H9 (cell line): ENCODE results near the gene ACTR2. TPM values are rescaled to one million over a fixed set of nuclear protein-coding genes. Genes with fewer than 3 reads are reported as not detected.

Experiments used
- DNase-seq: peaks from one replicate; pipeline ENCODE4 v3.0.0-alpha.2; 2017
- H2AFZ ChIP-seq: one replicate; pipeline ENCODE4 v1.6.1; 2013; ENCODE audit warnings: mild to moderate bottlenecking, low read length, control low read depth, moderate library complexity
- H2AK5ac ChIP-seq: 2 replicates; pipeline ENCODE4 v1.6.1; 2013; ENCODE audit warnings: low read length, control low read depth, mixed read lengths; ENCODE audit not compliant: insufficient read length
- H2BK120ac ChIP-seq: one replicate; pipeline ENCODE4 v1.6.1; 2013; ENCODE audit warnings: low read depth, mild to moderate bottlenecking, low read length, control low read depth, inconsistent platforms; ENCODE audit not compliant: poor library complexity, severe bottlenecking
- H2BK12ac ChIP-seq: 2 replicates; pipeline ENCODE4 v1.6.1; 2013; ENCODE audit warnings: low read length, control low read depth, mixed read lengths, low read depth; ENCODE audit not compliant: insufficient read length
- H2BK15ac ChIP-seq: 2 replicates; pipeline ENCODE4 v1.6.1; 2013; ENCODE audit warnings: low read depth, low read length, control low read depth
- H2BK20ac ChIP-seq: one replicate; pipeline ENCODE4 v1.6.1; 2013; ENCODE audit warnings: low read depth, mild to moderate bottlenecking, low read length, control low read depth, inconsistent platforms; ENCODE audit not compliant: poor library complexity, severe bottlenecking
- H2BK5ac ChIP-seq: 2 replicates; pipeline ENCODE4 v1.6.1; 2013; ENCODE audit warnings: low read length, control low read depth, mixed read lengths; ENCODE audit not compliant: insufficient read length
- H3K14ac ChIP-seq: 2 replicates; pipeline ENCODE4 v1.6.1; 2013; ENCODE audit warnings: low read length, control low read depth; ENCODE audit not compliant: insufficient read depth
- H3K18ac ChIP-seq: 2 replicates; pipeline ENCODE4 v1.6.1; 2013; ENCODE audit warnings: low read depth, mild to moderate bottlenecking, mixed read lengths, low read length, control low read depth; ENCODE audit not compliant: insufficient read length
- H3K23ac ChIP-seq: 2 replicates; pipeline ENCODE4 v1.6.1; 2013; ENCODE audit warnings: low read length, control low read depth, mixed read lengths, low read depth; ENCODE audit not compliant: insufficient read length
- H3K23me2 ChIP-seq: 2 replicates; pipeline ENCODE4 v1.6.1; 2013; ENCODE audit warnings: low read depth, mild to moderate bottlenecking, mixed read lengths, low read length, control low read depth; ENCODE audit not compliant: insufficient read length, poor library complexity, severe bottlenecking
- H3K27ac ChIP-seq: 2 replicates; pipeline ENCODE4 v1.5.1; 2013; ENCODE audit warnings: low read length, control low read depth, mixed read lengths, low read depth; ENCODE audit not compliant: insufficient read length
- H3K27me3 ChIP-seq: 2 replicates; pipeline ENCODE4 v1.6.1; 2013; ENCODE audit warnings: low read length, control low read depth, inconsistent platforms; ENCODE audit not compliant: insufficient read depth
- H3K4ac ChIP-seq: 2 replicates; pipeline ENCODE4 v1.6.1; 2013; ENCODE audit warnings: low read depth, mild to moderate bottlenecking, control low read depth, inconsistent platforms, low read length, moderate library complexity
- H3K4me1 ChIP-seq: 2 replicates; pipeline ENCODE4 v1.6.1; 2013; ENCODE audit warnings: low read length, control low read depth, inconsistent platforms; ENCODE audit not compliant: insufficient read depth
- H3K4me2 ChIP-seq: 2 replicates; pipeline ENCODE4 v1.6.1; 2013; ENCODE audit warnings: low read length, control low read depth, mixed read lengths; ENCODE audit not compliant: insufficient read length, insufficient read depth
- H3K56ac ChIP-seq: 2 replicates; pipeline ENCODE4 v1.6.1; 2013; ENCODE audit warnings: low read depth, mild to moderate bottlenecking, mixed read lengths, low read length, control low read depth; ENCODE audit not compliant: insufficient read length
- H3K79me1 ChIP-seq: 2 replicates; pipeline ENCODE4 v1.6.1; 2013; ENCODE audit warnings: low read depth, mild to moderate bottlenecking, moderate library complexity, low read length, control low read depth, inconsistent platforms; ENCODE audit not compliant: insufficient read depth, poor library complexity, severe bottlenecking
- H3K79me2 ChIP-seq: 2 replicates; pipeline ENCODE4 v1.6.1; 2013; ENCODE audit warnings: low read length, control low read depth, inconsistent platforms; ENCODE audit not compliant: insufficient read depth
- H3K9ac ChIP-seq: 2 replicates; pipeline ENCODE4 v1.6.1; 2013; ENCODE audit warnings: low read length, control low read depth, mixed read lengths; ENCODE audit not compliant: insufficient read length; ENCODE audit errors: extremely low read depth
- H3K9me3 ChIP-seq: one replicate; pipeline ENCODE4 v1.6.1; 2013; ENCODE audit warnings: low read depth, low read length, inconsistent platforms; ENCODE audit not compliant: control insufficient read depth
- H3T11ph ChIP-seq: one replicate; pipeline ENCODE4 v1.6.1; 2013; ENCODE audit warnings: mild to moderate bottlenecking, low read length, control low read depth, inconsistent platforms
- H4K20me1 ChIP-seq: one replicate; pipeline ENCODE4 v1.6.1; 2013; ENCODE audit not compliant: control insufficient read depth, insufficient read length, insufficient read depth
- H4K5ac ChIP-seq: 2 replicates; pipeline ENCODE4 v1.6.1; 2013; ENCODE audit warnings: low read depth, mild to moderate bottlenecking, mixed read lengths, low read length, control low read depth; ENCODE audit not compliant: insufficient read length
- H4K8ac ChIP-seq: replicated peaks from 2 replicates; pipeline ENCODE4 v1.6.1; 2013; ENCODE audit warnings: low read length, control low read depth, mixed read lengths, low read depth; ENCODE audit not compliant: insufficient read length
- H4K91ac ChIP-seq: 2 replicates; pipeline ENCODE4 v1.6.1; 2013; ENCODE audit warnings: low read depth, mild to moderate bottlenecking, moderate library complexity, mixed read lengths, low read length, control low read depth; ENCODE audit not compliant: insufficient read length
- H3K27ac Mint-ChIP-seq, 3 experiments: 2 replicates in 2 of 3; 3 replicates in 1 of 3; pipeline ENCODE4 v1.8.0; 2020 to 2021; ENCODE audit warnings: mixed read lengths in 3 of 3, mild to moderate bottlenecking in 1 of 3, moderate library complexity in 1 of 3
- H3K27me3 Mint-ChIP-seq: 2 replicates; pipeline ENCODE4 v1.8.0; 2021; ENCODE audit warnings: low read depth, mild to moderate bottlenecking, moderate library complexity, mixed read lengths
- H3K36me3 Mint-ChIP-seq, 3 experiments: 2 replicates in 2 of 3; 3 replicates in 1 of 3; pipeline ENCODE4 v1.8.0; 2020 to 2021; ENCODE audit warnings: low read depth in 3 of 3, mixed read lengths in 3 of 3; ENCODE audit not compliant: insufficient read depth in 1 of 3
- H3K4me1 Mint-ChIP-seq, 2 experiments: 2 replicates each; pipeline ENCODE4 v1.8.0; 2020; ENCODE audit warnings: mixed read lengths in 2 of 2
- H3K4me3 Mint-ChIP-seq, 2 experiments: 2 replicates in 1 of 2; 3 replicates in 1 of 2; pipeline ENCODE4 v1.8.0; 2020 to 2021; ENCODE audit warnings: mild to moderate bottlenecking in 2 of 2, mixed read lengths in 2 of 2, moderate library complexity in 1 of 2
- H3K9me3 Mint-ChIP-seq, 2 experiments: 2 replicates in 1 of 2; 3 replicates in 1 of 2; pipeline ENCODE4 v1.8.0; 2020; ENCODE audit warnings: mild to moderate bottlenecking in 2 of 2, mixed read lengths in 2 of 2, moderate library complexity in 1 of 2
- WGBS: extraction: QIAGEN DNeasy Blood & Tissue Kit; methylation state at CpG from one replicate; pipeline ENCODE4 v1.1.7; 2013; ENCODE audit warnings: missing lambda C conversion rate, low lambda C conversion rate, mixed read lengths; ENCODE audit not compliant: insufficient read length; ENCODE audit errors: extremely low coverage; 5-methylcytosine and 5-hydroxymethylcytosine counted together
- total RNA-seq: library from RNA; stranded (reverse); gene quantifications from 2 replicates; pipeline ENCODE4 v1.2.1, GENCODE V29; 2021
- TF ChIP-seq, protein P1 (sequence below): fragments of 200-600 bp; sonication (generic); conservative IDR thresholded peaks from 3 replicates; pipeline ENCODE4 v1.8.0; 2021; ENCODE audit warnings: antibody characterized with exemption, mild to moderate bottlenecking

The ACTR2 gene
- total RNA-seq, 1 experiment from 2014 or later: 176 TPM

- Histone ChIP-seq H3K27ac (no peak overlapping the region), H3K4me2 (no peak overlapping the region)
- no peak overlapping the region for H3K4me3 Mint-ChIP-seq
Measured at GRCh38 chr2:65231121-65231520, 3.5 kb downstream of the ACTR2 start.

More at GRCh38 chr2:65231121-65231520, 3.5 kb downstream of the ACTR2 start:
- H3K9me3 ChIP-seq: no peaks in the 10 kb centered on the region
- no peak overlapping the region for H2AFZ ChIP-seq
- no peak overlapping the region for H4K5ac ChIP-seq
- H3K27ac Mint-ChIP-seq: no peak overlapping the region
- H3K9me3 Mint-ChIP-seq: no peaks in the 10 kb centered on the region
- peaks cover 11 to 13% of the 10 kb centered on the region in 2 experiments; a peak in 3 of 4 replicates for H3K4me1 Mint-ChIP-seq
- no CpG with 5 or more reads among the region's 1 CpG for WGBS
- H3K23me2 ChIP-seq: peaks cover 8% of the 10 kb centered on the region
- H3K27me3 ChIP-seq: no peaks in the 10 kb centered on the region
- no peak overlapping the region for H2BK5ac ChIP-seq
- TF ChIP-seq, protein P1, sequence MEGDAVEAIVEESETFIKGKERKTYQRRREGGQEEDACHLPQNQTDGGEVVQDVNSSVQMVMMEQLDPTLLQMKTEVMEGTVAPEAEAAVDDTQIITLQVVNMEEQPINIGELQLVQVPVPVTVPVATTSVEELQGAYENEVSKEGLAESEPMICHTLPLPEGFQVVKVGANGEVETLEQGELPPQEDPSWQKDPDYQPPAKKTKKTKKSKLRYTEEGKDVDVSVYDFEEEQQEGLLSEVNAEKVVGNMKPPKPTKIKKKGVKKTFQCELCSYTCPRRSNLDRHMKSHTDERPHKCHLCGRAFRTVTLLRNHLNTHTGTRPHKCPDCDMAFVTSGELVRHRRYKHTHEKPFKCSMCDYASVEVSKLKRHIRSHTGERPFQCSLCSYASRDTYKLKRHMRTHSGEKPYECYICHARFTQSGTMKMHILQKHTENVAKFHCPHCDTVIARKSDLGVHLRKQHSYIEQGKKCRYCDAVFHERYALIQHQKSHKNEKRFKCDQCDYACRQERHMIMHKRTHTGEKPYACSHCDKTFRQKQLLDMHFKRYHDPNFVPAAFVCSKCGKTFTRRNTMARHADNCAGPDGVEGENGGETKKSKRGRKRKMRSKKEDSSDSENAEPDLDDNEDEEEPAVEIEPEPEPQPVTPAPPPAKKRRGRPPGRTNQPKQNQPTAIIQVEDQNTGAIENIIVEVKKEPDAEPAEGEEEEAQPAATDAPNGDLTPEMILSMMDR: no peak
- H3K36me3 Mint-ChIP-seq: peaks cover 0 to 6% (median 1%) of the 10 kb centered on the region in 3 experiments; a peak in 4 of 7 replicates
- no peak overlapping the region for H3K4ac ChIP-seq
- no peaks in the 10 kb centered on the region for H3K4me1 ChIP-seq
- H3K56ac ChIP-seq: no peak overlapping the region
- peaks cover 4% of the 10 kb centered on the region for H3K79me1 ChIP-seq
- H3T11ph ChIP-seq: no peak overlapping the region
- no peak overlapping the region for H3K23ac ChIP-seq
- no peak overlapping the region for H2BK120ac ChIP-seq
- no peak overlapping the region for H3K18ac ChIP-seq
- no peak overlapping the region for H3K9ac ChIP-seq
- no peak for DNase-seq
- no peak overlapping the region for H2BK12ac ChIP-seq
- no peak overlapping the region for H2AK5ac ChIP-seq
- H4K8ac ChIP-seq: no peak overlapping the region
- H4K91ac ChIP-seq: no peak overlapping the region
- H2BK20ac ChIP-seq: no peak overlapping the region
- no peaks in the 10 kb centered on the region for H4K20me1 ChIP-seq
- no peak overlapping the region for H3K14ac ChIP-seq
- H3K79me2 ChIP-seq: peaks cover 10% of the 10 kb centered on the region; the same call in 1 of the 2 replicates
- no peaks in the 10 kb centered on the region; the same call in 1 of the 2 replicates for H3K27me3 Mint-ChIP-seq
- H2BK15ac ChIP-seq: no peak overlapping the region
